HUES6 (cell line): Measurements from ENCODE around the gene ATG2B.

Experiments
- H3K27ac ChIP-seq: 2 replicates; pipeline ENCODE4 v1.7.0; 2013; ENCODE audit warnings: low read depth, mild to moderate bottlenecking, low read length, inconsistent platforms
- H3K27me3 ChIP-seq: 2 replicates; pipeline ENCODE4 v1.6.1; 2013; ENCODE audit warnings: low read length; ENCODE audit not compliant: control insufficient read depth, insufficient read depth
- H3K36me3 ChIP-seq: 2 replicates; pipeline ENCODE4 v1.6.1; 2013; ENCODE audit warnings: low read length; ENCODE audit not compliant: control insufficient read depth, insufficient read depth
- H3K4me1 ChIP-seq: 2 replicates; pipeline ENCODE4 v1.6.1; 2013; ENCODE audit warnings: low read length; ENCODE audit not compliant: control insufficient read depth, insufficient read depth
- H3K4me3 ChIP-seq: 2 replicates; pipeline ENCODE4 v1.5.1; 2013; ENCODE audit warnings: low read depth, low read length
- H3K9ac ChIP-seq: one replicate; pipeline ENCODE4 v1.6.1; 2013; ENCODE audit warnings: mild to moderate bottlenecking, low read length
- H3K9me3 ChIP-seq: 2 replicates; pipeline ENCODE4 v1.6.1; 2013; ENCODE audit warnings: low read depth, low read length; ENCODE audit not compliant: control insufficient read depth, insufficient read depth

Gene ATG2B

DNA sequence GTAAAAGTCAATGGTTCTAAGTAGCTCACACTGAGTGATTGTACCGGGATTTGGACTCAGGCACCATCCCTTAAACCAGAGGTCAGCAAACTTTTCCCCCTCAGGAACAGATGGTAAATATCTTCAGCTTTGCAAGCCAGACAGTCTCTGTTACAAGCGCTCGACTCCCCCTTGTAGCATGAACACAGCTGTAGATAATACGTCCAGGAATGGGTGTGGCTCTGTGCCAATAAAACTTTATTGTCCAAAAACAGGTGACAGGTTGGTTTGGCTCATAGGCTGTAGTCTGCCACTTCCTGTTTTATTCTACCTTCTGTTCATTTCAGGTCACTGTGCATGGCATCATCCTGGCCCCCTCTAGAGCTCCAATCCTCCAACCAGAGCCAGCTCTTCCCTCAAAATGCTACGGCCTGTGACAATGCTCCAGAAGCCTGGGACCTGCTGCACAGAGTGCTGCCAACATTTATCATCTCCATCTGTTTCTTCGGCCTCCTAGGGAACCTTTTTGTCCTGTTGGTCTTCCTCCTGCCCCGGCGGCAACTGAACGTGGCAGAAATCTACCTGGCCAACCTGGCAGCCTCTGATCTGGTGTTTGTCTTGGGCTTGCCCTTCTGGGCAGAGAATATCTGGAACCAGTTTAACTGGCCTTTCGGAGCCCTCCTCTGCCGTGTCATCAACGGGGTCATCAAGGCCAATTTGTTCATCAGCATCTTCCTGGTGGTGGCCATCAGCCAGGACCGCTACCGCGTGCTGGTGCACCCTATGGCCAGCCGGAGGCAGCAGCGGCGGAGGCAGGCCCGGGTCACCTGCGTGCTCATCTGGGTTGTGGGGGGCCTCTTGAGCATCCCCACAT, 99.6 kb downstream of the ATG2B start:
- no peak overlapping the region for H3K4me3 ChIP-seq
- no peak overlapping the region for H3K9ac ChIP-seq
- peaks cover 3% of the 10 kb centered on the region; the same call in 1 of the 2 replicates for H3K9me3 ChIP-seq
- H3K4me1 ChIP-seq: no peaks in the 10 kb centered on the region
- no peaks in the 10 kb centered on the region for H3K27me3 ChIP-seq
- no peaks in the 10 kb centered on the region for H3K36me3 ChIP-seq
- no peak overlapping the region for H3K27ac ChIP-seq

DNA sequence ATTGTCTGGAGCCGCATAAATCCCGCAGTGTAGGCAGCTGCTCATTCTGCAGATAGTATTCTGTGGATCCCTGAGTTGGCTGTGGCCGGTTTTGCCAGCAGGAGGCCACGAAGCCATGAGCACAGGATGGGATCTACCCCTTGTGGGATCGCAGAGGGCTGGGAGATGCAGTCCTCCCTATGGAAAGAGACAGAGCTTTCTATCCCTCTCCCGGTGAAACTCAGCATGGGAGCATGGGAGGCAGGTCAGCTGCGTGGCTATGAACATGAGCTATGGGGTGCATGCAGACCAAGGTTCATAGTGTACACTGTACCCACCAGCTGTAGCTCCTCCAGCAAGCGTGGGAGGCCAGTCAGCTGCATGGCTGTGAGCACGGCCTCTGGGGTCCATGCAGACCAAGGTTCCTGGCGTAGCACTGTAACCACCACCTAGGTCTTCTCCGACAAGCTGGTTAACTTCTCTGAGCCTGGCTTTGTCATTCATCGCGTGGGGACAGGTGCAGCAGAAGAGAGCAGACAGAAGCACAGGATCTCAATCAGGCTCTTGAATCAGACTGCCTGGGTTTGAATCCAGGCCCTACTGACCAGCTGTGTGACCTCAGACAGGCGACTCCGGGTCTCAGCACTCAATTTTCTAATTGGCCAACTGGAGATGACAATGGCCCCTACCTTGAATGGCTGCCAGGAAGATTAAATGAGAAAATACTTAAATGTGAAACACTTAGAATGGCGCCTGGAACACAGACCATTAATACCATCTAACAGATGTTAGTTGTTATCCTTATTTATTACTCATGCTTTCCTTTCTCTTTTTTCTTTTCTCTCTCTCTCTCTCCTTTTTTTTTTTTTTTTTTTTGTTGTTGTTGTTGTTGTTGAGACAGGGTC, 101.1 kb downstream of the ATG2B start:
- Histone ChIP-seq H3K36me3 (no peaks in the 10 kb centered on the region), H3K27ac (no peak overlapping the region), H3K9ac (no peak overlapping the region), H3K4me3 (no peak overlapping the region), H3K27me3 (no peaks in the 10 kb centered on the region), H3K4me1 (no peaks in the 10 kb centered on the region), H3K9me3 (peaks cover 3% of the 10 kb centered on the region; the same call in 1 of the 2 replicates)

DNA sequence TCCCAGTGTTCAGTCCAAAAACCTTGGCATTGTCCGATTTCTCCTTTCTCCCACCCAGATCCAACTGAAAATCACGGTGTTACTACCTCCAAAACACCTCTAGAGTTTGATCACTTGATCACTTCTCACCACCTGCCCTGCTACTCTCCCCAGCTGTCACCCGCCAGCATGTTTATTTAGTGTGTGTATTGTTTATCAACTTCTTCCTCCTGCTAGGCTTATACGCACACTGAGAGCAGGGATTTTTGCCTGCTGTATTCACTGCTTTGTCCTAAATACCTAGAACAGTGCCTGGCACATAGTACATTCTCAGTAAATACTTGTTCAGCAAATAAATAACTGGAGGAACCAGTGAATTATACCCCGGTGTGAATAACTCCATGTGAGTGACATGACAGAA, 102.1 kb downstream of the ATG2B start:
- Histone ChIP-seq H3K36me3 (no peaks in the 10 kb centered on the region), H3K4me3 (no peak overlapping the region), H3K9me3 (peaks cover 3% of the 10 kb centered on the region; the same call in 1 of the 2 replicates), H3K27ac (no peak overlapping the region), H3K9ac (no peak overlapping the region), H3K4me1 (no peaks in the 10 kb centered on the region), H3K27me3 (no peaks in the 10 kb centered on the region)

DNA sequence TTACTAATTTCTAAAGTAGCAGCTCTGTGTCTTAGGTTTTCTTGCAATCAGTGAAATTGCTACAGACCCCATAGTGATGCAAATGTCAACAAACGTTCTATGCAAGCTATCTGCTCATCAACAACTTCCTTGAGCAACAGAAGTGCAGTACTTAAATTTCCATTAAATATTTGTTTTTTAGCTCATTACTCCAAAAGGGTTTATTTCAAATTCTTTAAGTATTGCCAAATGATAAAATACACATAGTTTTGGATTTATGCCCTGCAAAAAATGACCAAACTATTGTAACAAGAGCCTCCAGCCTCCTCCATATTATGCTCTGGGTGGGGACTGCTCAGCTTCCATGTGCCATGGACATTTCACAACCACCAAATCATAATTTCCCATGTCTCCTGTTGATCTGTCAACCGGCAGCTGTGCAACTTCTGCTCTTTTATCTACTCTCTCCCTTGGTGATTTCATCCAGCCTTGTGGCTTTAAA, 102.8 kb downstream of the ATG2B start:
- no peaks in the 10 kb centered on the region for H3K27me3 ChIP-seq
- H3K27ac ChIP-seq: no peak overlapping the region
- H3K36me3 ChIP-seq: no peaks in the 10 kb centered on the region
- H3K9me3 ChIP-seq: peaks cover 3% of the 10 kb centered on the region; the same call in 1 of the 2 replicates
- H3K4me3 ChIP-seq: no peak overlapping the region
- H3K9ac ChIP-seq: no peak overlapping the region
- no peaks in the 10 kb centered on the region for H3K4me1 ChIP-seq

DNA sequence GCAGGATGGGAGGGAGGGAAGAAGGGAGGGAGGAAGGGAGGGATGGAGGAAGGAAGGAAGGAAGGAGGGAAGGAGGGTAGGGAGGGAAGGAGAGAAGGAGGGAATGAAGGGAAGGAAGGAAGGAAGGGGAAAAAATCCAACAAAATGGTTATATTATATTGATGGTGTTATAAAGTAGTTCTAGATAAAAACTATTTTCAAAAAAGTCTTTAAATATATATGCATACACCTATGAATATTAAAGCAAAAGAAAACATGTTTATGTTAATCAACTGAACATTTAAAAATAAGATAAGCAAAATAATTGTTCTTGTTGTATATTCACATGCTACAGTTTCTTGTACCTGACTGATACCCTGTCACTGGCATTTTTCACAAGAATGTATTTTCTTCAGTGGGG, 105.2 kb downstream of the ATG2B start:
- H3K27me3 ChIP-seq: no peaks in the 10 kb centered on the region
- H3K9me3 ChIP-seq: peaks cover 3% of the 10 kb centered on the region; the same call in 1 of the 2 replicates
- H3K9ac ChIP-seq: no peak overlapping the region
- no peak overlapping the region for H3K4me3 ChIP-seq
- no peak overlapping the region for H3K27ac ChIP-seq
- peaks cover 7% of the 10 kb centered on the region for H3K4me1 ChIP-seq
- H3K36me3 ChIP-seq: no peaks in the 10 kb centered on the region

DNA sequence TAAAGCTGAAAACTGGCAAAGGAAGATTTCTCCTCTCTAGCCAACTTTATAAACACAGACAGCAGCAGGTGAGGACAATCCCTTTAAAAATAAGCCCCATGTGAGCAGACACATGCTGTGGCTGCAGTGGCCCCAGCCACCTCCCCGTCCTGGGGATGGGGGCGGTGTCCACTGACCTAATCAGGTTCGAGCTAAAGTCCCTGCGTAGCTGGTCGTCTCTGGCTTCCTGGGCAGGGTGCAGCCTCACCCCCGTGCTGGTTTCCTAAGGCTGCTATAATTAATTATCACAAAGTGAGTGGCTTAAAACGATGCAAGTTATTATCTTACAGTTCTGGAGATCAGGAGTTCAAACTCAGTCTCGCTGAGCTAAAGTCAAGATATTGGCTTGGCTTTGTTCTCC, 106.1 kb downstream of the ATG2B start:
- Histone ChIP-seq H3K4me1 (peaks cover 12% of the 10 kb centered on the region), H3K9ac (no peak overlapping the region), H3K27me3 (no peaks in the 10 kb centered on the region), H3K9me3 (peaks cover 3% of the 10 kb centered on the region; the same call in 1 of the 2 replicates), H3K4me3 (no peak overlapping the region), H3K27ac (no peak overlapping the region), H3K36me3 (no peaks in the 10 kb centered on the region)

DNA sequence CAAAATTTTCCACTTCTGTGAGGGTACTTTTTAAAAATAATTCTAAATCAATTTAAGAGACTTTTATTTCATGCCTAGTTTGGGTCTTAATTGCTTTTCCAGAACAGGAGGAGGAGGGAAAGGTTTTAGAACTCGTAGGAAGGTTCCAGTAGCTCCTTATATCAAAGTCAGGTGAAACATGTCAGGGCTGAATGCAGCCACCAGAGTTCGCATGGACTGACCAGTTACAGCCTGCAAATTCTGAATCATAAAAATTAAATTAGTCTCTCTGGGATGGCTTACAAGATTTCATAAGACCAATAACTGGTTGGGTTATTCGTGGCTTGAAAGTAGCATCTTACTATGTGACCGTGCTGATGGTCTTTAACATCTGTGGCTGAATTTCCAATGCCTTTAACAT, 106.7 kb downstream of the ATG2B start:
- Histone ChIP-seq H3K27ac (no peak overlapping the region), H3K9ac (no peak overlapping the region), H3K4me1 (peaks cover 12% of the 10 kb centered on the region), H3K36me3 (no peaks in the 10 kb centered on the region), H3K4me3 (no peak overlapping the region), H3K27me3 (no peaks in the 10 kb centered on the region), H3K9me3 (peaks cover 3% of the 10 kb centered on the region; the same call in 1 of the 2 replicates)

DNA sequence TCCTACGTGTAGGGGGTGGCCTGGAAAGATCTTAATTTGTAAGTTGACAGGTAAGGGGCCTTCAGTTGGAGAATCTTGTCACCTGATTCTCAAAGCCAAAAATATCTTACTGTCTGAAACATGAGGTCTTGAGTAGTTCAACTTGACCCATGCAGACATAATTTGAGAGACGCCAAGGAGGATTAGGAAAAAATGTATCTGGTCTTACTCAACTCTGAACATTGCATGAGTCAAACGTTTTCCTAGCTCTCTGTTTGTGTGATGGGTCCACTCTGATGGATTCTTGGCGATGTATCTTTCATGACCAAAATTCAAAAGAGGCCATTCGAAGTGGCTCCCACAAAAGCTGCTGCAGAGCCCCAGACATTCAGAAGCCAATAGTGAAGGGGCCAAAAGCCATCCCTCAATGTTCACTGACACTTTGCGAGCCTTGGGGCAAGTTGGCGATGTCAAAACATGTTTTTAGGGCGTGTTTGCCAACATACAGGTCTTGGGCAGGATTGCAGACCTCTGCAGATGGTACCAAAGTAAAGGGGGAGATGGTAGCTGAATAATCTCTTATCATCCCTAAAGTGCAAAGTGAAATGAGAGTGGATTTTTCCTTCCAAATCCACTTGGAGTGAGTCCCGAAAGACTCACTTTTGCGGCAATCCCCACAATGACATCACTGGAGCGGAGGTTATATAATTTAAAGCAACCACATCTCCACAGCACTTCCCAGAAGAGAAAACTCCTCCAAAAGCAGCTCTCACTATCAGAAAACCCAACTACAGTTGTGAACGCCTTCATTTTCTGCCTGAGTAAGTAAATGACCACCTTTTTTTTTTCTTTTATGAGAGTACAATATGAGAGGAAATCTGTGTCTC, 107.4 kb downstream of the ATG2B start, which contains the start of gene BDKRB1:
Gene BDKRB1, plus strand, starts transcription at position 710 of the 866 bp plus-strand sequence. CDS start 7,473 bp downstream, outside the sequence.
- H3K9ac ChIP-seq: no peak within 1 kb of the TSS
- H3K27ac ChIP-seq: no peak within 1 kb of the TSS
- peaks cover 3% of the 10 kb centered on the region; the same call in 1 of the 2 replicates for H3K9me3 ChIP-seq
- no peaks in the 10 kb centered on the region for H3K36me3 ChIP-seq
- H3K4me1 ChIP-seq: peaks cover 14% of the 10 kb centered on the region
- H3K27me3 ChIP-seq: no peaks in the 10 kb centered on the region
- H3K4me3 ChIP-seq: no peak within 1 kb of the TSS

DNA sequence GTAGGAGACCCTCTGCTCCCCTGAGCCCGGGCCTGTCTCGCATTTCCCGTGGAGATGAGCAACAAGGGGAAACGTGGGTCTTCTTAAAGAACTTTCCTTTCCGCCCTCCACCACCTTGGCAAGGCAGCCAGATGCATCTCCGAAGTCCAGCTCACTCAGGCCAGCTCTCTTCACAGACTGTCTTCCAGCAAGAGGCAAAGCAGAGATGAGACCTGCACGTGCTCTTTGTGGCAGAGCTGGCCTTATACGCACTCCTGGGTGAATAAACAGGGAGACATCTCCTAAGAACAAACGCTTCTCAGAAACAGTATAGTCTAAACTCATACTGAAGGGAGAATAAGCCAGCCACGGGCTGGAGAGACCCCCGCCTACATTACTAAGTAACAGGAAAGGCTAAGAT, 108.5 kb downstream of the ATG2B start:
- peaks cover 16% of the 10 kb centered on the region for H3K4me1 ChIP-seq
- no peaks in the 10 kb centered on the region for H3K36me3 ChIP-seq
- H3K4me3 ChIP-seq: no peak overlapping the region
- peaks cover 2% of the 10 kb centered on the region; the same call in 1 of the 2 replicates for H3K9me3 ChIP-seq
- no peak overlapping the region for H3K27ac ChIP-seq
- no peaks in the 10 kb centered on the region for H3K27me3 ChIP-seq
- no peak overlapping the region for H3K9ac ChIP-seq

DNA sequence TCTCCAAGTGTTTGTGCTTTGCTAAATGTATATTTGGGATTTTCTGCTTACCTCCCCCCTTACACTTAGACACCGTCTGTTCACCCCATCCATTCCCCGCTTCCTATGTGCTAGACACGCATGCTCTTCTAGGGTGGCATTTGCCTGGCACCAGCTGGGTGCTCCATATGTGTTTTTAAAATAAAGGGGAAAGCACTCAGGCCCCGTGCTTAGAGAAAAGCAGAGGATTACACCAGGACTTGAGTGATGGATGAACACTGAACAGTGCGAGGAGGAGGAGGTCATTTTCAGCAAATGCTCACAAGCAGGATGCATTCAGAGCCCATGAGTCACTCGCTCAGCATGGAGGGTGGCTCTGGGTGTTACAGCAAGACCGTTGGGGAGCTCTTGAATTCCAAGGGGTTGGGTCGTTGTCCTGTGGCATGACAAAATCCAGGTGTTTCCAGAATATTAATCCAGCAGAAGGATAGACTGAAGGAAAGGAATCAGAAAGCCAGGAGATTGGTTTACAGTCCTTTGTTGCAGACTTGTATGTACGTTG, 110.1 kb downstream of the ATG2B start:
- Histone ChIP-seq H3K27me3 (no peaks in the 10 kb centered on the region), H3K4me1 (peaks cover 16% of the 10 kb centered on the region), H3K27ac (no peak overlapping the region), H3K36me3 (no peaks in the 10 kb centered on the region), H3K9me3 (no peaks in the 10 kb centered on the region), H3K4me3 (no peak overlapping the region), H3K9ac (no peak overlapping the region)
